ENCODE data around the gene UBAP2. TPM values are rescaled to one million over a fixed set of nuclear protein-coding genes. Genes with fewer than 3 reads are reported as not detected.

Gene UBAP2
- total RNA-seq, 1 experiment from 2014 or later = 60.8 TPM

DNA sequence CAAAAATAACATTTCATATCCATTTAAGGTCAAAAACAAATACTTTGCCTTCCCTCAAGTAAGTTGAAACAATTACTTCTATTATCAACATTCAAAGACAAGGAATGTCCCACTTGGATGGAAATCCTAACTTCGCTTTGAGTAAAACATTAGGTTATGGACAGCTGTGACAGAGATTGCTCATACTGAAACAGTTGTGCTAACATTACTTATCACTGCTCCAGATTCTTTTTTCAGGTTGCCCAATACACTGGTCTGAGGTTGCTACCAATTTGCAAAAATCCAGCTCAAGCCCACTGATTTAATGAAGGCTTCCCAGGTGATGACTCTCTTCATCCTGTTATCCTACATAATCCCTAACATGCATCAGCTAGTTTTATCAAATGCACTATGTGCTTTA is 98.3 kb downstream of the UBAP2 start:
- Histone ChIP-seq H3K4me2 (ENCODE audit: insufficient read depth, insufficient read length, low read length) (no peak overlapping the region), H3K18ac (ENCODE audit: insufficient read length, low read depth, low read length) (no peak overlapping the region), H3K79me1 (ENCODE audit: insufficient read depth, low read depth, low read length, poor library complexity, severe bottlenecking) (peaks cover 3% of the 10 kb centered on the region), H2BK20ac (ENCODE audit: low read depth, low read length, poor library complexity, severe bottlenecking) (no peak overlapping the region), H3K27me3 (ENCODE audit: insufficient read depth, low read length) (no peaks in the 10 kb centered on the region), H3K9ac (ENCODE audit: extremely low read depth, insufficient read length, low read length) (no peak overlapping the region), H3K27ac (ENCODE audit: insufficient read length, low read depth, low read length) (no peak overlapping the region), H2BK120ac (ENCODE audit: low read depth, low read length, poor library complexity, severe bottlenecking) (no peak overlapping the region), H2BK15ac (ENCODE audit: low read depth, low read length) (no peak overlapping the region), H3T11ph (ENCODE audit: low read length) (no peak overlapping the region), H3K9me3 (ENCODE audit: control insufficient read depth, low read depth, low read length) (no peaks in the 10 kb centered on the region), H3K23ac (ENCODE audit: insufficient read length, low read depth, low read length) (no peak overlapping the region), H3K23me2 (ENCODE audit: insufficient read length, low read depth, low read length, poor library complexity, severe bottlenecking) (no peaks in the 10 kb centered on the region), H3K14ac (ENCODE audit: insufficient read depth, low read length) (no peak overlapping the region), H4K5ac (ENCODE audit: insufficient read length, low read depth, low read length) (no peak overlapping the region), H3K4me1 (ENCODE audit: insufficient read depth, low read length) (no peaks in the 10 kb centered on the region), H3K4ac (ENCODE audit: low read depth, low read length) (no peak overlapping the region), H2AFZ (ENCODE audit: low read length) (no peak overlapping the region), H2BK12ac (ENCODE audit: insufficient read length, low read depth, low read length) (no peak overlapping the region), H3K79me2 (ENCODE audit: insufficient read depth, low read length) (no peaks in the 10 kb centered on the region), H4K8ac (replicated peaks; ENCODE audit: insufficient read length, low read depth, low read length) (no peak overlapping the region), H2AK5ac (ENCODE audit: insufficient read length, low read length) (no peak overlapping the region), H4K91ac (ENCODE audit: insufficient read length, low read depth, low read length) (no peak overlapping the region), H3K56ac (ENCODE audit: insufficient read length, low read depth, low read length) (no peak overlapping the region), H4K20me1 (ENCODE audit: control insufficient read depth, insufficient read depth, insufficient read length) (no peaks in the 10 kb centered on the region), H2BK5ac (ENCODE audit: insufficient read length, low read length) (no peak overlapping the region)
- H3K4me3 Mint-ChIP-seq = no peak overlapping the region
- peaks cover 40 to 77% (median 64%) of the 10 kb centered on the region in 3 experiments; a peak in 6 of 7 replicates for H3K36me3 Mint-ChIP-seq (ENCODE audit: insufficient read depth in 1 of 3, low read depth in 3 of 3)
- TF ChIP-seq, protein P1, sequence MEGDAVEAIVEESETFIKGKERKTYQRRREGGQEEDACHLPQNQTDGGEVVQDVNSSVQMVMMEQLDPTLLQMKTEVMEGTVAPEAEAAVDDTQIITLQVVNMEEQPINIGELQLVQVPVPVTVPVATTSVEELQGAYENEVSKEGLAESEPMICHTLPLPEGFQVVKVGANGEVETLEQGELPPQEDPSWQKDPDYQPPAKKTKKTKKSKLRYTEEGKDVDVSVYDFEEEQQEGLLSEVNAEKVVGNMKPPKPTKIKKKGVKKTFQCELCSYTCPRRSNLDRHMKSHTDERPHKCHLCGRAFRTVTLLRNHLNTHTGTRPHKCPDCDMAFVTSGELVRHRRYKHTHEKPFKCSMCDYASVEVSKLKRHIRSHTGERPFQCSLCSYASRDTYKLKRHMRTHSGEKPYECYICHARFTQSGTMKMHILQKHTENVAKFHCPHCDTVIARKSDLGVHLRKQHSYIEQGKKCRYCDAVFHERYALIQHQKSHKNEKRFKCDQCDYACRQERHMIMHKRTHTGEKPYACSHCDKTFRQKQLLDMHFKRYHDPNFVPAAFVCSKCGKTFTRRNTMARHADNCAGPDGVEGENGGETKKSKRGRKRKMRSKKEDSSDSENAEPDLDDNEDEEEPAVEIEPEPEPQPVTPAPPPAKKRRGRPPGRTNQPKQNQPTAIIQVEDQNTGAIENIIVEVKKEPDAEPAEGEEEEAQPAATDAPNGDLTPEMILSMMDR (conservative IDR thresholded peaks at IDR 0.05) = no peak
- no CpG with 5 or more reads among the region's 1 CpG for whole genome bisulfite sequencing (ENCODE audit: extremely low coverage, insufficient read length, low lambda C conversion rate)
- H3K4me1 Mint-ChIP-seq = no peaks in the 10 kb centered on the region
- H3K27ac Mint-ChIP-seq = no peak overlapping the region
- no peaks in the 10 kb centered on the region for H3K9me3 Mint-ChIP-seq
- DNase-seq = no peak
- no peaks in the 10 kb centered on the region for H3K27me3 Mint-ChIP-seq (ENCODE audit: low read depth)

All from H9 (cell line).